K562 (cell line): ENCODE results near the gene ZC3H7B. TPM values are rescaled to one million over a fixed set of nuclear protein-coding genes. Genes with fewer than 3 reads are reported as not detected.

Experiments used
- ARID1B ChIP-seq: fragments of 450-650 bp; IDR thresholded peaks from 2 replicates; pipeline ENCODE4 v1.6.1; 2016; ENCODE audit warnings: antibody characterized with exemption, mild to moderate bottlenecking, inconsistent platforms
- CBFA2T3 ChIP-seq: fragments of 450-650 bp; IDR thresholded peaks from 2 replicates; pipeline ENCODE4 v1.6.1; 2017
- CHD2 ChIP-seq: IDR thresholded peaks from 2 replicates; pipeline ENCODE4 v1.6.1; 2011; ENCODE audit warnings: low read depth, low read length
- FOS ChIP-seq: IDR thresholded peaks from 3 replicates; pipeline ENCODE4 v1.6.1; 2011; ENCODE audit not compliant: insufficient read length; ENCODE audit errors: extremely low read depth
- FOXA3 ChIP-seq, 2 experiments: fragments of 450-650 bp in 1 of 2; sonication (generic) in 1 of 2; formaldehyde crosslinking; IDR thresholded peaks in 1 of 2; conservative IDR thresholded peaks in 1 of 2; 2 replicates each; pipeline versions ENCODE4 v1.4.0 to v1.8.0; 2020 to 2022; ENCODE audit warnings: mild to moderate bottlenecking in 2 of 2, missing genetic modification reagents in 1 of 2
- HDAC1 ChIP-seq, 2 experiments: fragments of 450-650 bp; IDR thresholded peaks; 2 replicates each; pipeline ENCODE4 v1.6.1; 2016 to 2017; ENCODE audit warnings: inconsistent platforms in 1 of 2, mild to moderate bottlenecking in 1 of 2, moderate library complexity in 1 of 2
- MEF2A ChIP-seq: IDR thresholded peaks from 2 replicates; pipeline ENCODE4 v1.6.1; 2011; ENCODE audit warnings: low read depth, mild to moderate bottlenecking, low read length, moderate library complexity; ENCODE audit not compliant: control insufficient read depth
- MYC ChIP-seq, 2 experiments: fragments of 250-450 bp in 1 of 2; sonication (Bioruptor Pico) in 1 of 2; IDR thresholded peaks; 2 replicates each; pipeline versions ENCODE4 v1.5.1 to v1.6.1; 2012 to 2021; ENCODE audit warnings: low read depth in 2 of 2, borderline replicate concordance in 1 of 2, improper control_type of control experiment in 1 of 2, low read length in 1 of 2, mild to moderate bottlenecking in 1 of 2, moderate library complexity in 1 of 2
- NFIC ChIP-seq: fragments of 450-650 bp; IDR thresholded peaks from 2 replicates; pipeline ENCODE4 v1.6.1; 2017; ENCODE audit warnings: mild to moderate bottlenecking, inconsistent platforms
- SMARCA4 ChIP-seq: fragments of 450-650 bp; IDR thresholded peaks from 2 replicates; pipeline ENCODE4 v1.6.1; 2016
- TBP ChIP-seq: optimal IDR thresholded peaks from 2 replicates; pipeline ENCODE3; 2011; ENCODE audit warnings: low read depth, low read length, improper control_type of control experiment
- polyA plus RNA-seq, 8 experiments: library from polyadenylated mRNA; depleted of rRNA in 4 of 8; stranded (reverse) in 5 of 8; unstranded in 3 of 8; fragments of >200 nt; fragmentation: Nextera tagmentation in 2 of 8; fragmentation: Illumina TruSeq in 1 of 8; extraction: Ambion mirVana in 2 of 8; extraction: Trizol in 1 of 8; gene quantifications; 2 replicates each; pipeline versions ENCODE4 v1.2.1 to v1.2.3, GENCODE V29; 2011 to 2014; ENCODE audit warnings: inconsistent platforms in 1 of 8, missing spikeins in 1 of 8
- total RNA-seq, 7 experiments: library from RNA; depleted of rRNA in 6 of 7; stranded (reverse); fragments of >200 nt in 6 of 7; fragmentation: Illumina TruSeq in 2 of 7; extraction: Trizol in 2 of 7; gene quantifications; 2 replicates each; pipeline versions ENCODE4 v1.2.1 to v1.2.3, GENCODE V29; 2011 to 2021; ENCODE audit warnings: low replicate concordance in 1 of 7
- TF ChIP-seq, protein P1 (sequence below): fragments of 450-650 bp; formaldehyde crosslinking; IDR thresholded peaks from 2 replicates; pipeline ENCODE4 v1.4.0; 2022; ENCODE audit warnings: mild to moderate bottlenecking, moderate library complexity
- TF ChIP-seq, protein P2 (sequence below): sonication (generic); formaldehyde crosslinking; IDR thresholded peaks from 2 replicates; pipeline ENCODE4 v1.9.0; 2022; ENCODE audit warnings: mild to moderate bottlenecking, missing genetic modification reagents
- TF ChIP-seq, protein P3 (sequence below): fragments of 150-350 bp; conservative IDR thresholded peaks from 2 replicates; pipeline ENCODE4 v1.6.1; 2014; ENCODE audit warnings: low read length
- TF ChIP-seq, protein P4 (sequence below): sonication (generic); formaldehyde crosslinking; IDR thresholded peaks from 2 replicates; pipeline ENCODE4 v1.8.1; 2023; ENCODE audit warnings: missing genetic modification reagents, mild to moderate bottlenecking, borderline replicate concordance
- TF ChIP-seq, protein P5 (sequence below): IDR thresholded peaks from 2 replicates; pipeline ENCODE4 v1.6.1; 2016; ENCODE audit warnings: missing genetic modification characterization, missing compliant biosample characterization

The ZC3H7B gene
- total and polyA plus RNA-seq, 9 of the 15 experiments (the other 6 are each of a cell fraction or from before 2014, with no cell fraction given) = 0.07 to 49.8 (median 26.8) TPM

DNA sequence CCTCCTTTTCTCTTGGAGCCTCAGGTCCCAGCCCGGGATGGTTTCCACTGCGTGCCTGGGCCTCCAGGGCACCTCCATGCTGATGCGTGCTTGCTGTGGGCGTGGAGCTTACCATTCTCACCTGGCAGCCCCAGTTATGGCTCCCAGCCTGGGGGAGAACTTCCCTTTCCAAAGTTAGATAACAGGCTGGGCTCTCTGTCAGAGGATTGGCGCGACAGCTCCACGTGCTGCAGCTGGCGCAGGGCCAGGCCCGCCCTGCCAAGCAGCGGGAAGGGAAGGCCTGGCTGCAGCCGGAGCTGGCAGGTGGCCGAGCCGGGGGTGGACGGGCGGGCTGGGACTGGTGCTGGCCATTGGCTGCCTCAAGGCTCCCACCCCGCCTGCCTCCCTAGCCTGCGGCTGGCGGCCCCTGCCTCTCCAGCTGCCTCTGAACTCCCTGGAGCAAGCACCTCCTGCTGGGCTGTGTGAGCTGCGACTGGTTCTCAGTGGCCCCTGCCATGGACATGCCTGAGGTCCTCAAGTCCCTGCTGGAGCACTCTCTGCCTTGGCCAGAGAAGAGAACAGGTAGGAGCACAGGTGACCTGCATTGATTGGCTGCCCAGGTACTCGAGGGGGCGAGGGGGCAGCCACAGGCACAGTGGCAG lies 65.8 kb downstream of the ZC3H7B start (continued):
- TF ChIP-seq, protein P1, sequence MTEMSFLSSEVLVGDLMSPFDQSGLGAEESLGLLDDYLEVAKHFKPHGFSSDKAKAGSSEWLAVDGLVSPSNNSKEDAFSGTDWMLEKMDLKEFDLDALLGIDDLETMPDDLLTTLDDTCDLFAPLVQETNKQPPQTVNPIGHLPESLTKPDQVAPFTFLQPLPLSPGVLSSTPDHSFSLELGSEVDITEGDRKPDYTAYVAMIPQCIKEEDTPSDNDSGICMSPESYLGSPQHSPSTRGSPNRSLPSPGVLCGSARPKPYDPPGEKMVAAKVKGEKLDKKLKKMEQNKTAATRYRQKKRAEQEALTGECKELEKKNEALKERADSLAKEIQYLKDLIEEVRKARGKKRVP (CRISPR knock-in tag) = no peak
- peak; percentile 22 for TF ChIP-seq FOS
- TF ChIP-seq CHD2 = no peak
- no peak for TF ChIP-seq FOXA3 (CRISPR knock-in tag; conservative IDR thresholded peaks at IDR 0.05 in 1 of 2, IDR thresholded peaks at IDR 0.05 in 1 of 2)
- TF ChIP-seq, protein P2, sequence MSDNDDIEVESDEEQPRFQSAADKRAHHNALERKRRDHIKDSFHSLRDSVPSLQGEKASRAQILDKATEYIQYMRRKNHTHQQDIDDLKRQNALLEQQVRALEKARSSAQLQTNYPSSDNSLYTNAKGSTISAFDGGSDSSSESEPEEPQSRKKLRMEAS (CRISPR knock-in tag) = peak; percentile 95
- peak; percentile 87 for TF ChIP-seq MYC (IDR thresholded peaks at IDR 0.05; ENCODE audit: low read depth, low read length)
- TF ChIP-seq MYC (CRISPR knock-in tag; IDR thresholded peaks at IDR 0.05; ENCODE audit: borderline replicate concordance, low read depth) = no peak
- TF ChIP-seq NFIC = peak; percentile 100
- no peak for TF ChIP-seq SMARCA4
- peak; percentile 49 for TF ChIP-seq ARID1B
- peak; percentile 68 for TF ChIP-seq CBFA2T3
- TF ChIP-seq TBP = peak; percentile 27
- TF ChIP-seq, protein P3, sequence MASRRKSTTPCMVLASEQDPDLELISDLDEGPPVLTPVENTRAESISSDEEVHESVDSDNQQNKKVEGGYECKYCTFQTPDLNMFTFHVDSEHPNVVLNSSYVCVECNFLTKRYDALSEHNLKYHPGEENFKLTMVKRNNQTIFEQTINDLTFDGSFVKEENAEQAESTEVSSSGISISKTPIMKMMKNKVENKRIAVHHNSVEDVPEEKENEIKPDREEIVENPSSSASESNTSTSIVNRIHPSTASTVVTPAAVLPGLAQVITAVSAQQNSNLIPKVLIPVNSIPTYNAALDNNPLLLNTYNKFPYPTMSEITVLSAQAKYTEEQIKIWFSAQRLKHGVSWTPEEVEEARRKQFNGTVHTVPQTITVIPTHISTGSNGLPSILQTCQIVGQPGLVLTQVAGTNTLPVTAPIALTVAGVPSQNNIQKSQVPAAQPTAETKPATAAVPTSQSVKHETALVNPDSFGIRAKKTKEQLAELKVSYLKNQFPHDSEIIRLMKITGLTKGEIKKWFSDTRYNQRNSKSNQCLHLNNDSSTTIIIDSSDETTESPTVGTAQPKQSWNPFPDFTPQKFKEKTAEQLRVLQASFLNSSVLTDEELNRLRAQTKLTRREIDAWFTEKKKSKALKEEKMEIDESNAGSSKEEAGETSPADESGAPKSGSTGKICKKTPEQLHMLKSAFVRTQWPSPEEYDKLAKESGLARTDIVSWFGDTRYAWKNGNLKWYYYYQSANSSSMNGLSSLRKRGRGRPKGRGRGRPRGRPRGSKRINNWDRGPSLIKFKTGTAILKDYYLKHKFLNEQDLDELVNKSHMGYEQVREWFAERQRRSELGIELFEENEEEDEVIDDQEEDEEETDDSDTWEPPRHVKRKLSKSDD = no peak
- TF ChIP-seq, protein P4, sequence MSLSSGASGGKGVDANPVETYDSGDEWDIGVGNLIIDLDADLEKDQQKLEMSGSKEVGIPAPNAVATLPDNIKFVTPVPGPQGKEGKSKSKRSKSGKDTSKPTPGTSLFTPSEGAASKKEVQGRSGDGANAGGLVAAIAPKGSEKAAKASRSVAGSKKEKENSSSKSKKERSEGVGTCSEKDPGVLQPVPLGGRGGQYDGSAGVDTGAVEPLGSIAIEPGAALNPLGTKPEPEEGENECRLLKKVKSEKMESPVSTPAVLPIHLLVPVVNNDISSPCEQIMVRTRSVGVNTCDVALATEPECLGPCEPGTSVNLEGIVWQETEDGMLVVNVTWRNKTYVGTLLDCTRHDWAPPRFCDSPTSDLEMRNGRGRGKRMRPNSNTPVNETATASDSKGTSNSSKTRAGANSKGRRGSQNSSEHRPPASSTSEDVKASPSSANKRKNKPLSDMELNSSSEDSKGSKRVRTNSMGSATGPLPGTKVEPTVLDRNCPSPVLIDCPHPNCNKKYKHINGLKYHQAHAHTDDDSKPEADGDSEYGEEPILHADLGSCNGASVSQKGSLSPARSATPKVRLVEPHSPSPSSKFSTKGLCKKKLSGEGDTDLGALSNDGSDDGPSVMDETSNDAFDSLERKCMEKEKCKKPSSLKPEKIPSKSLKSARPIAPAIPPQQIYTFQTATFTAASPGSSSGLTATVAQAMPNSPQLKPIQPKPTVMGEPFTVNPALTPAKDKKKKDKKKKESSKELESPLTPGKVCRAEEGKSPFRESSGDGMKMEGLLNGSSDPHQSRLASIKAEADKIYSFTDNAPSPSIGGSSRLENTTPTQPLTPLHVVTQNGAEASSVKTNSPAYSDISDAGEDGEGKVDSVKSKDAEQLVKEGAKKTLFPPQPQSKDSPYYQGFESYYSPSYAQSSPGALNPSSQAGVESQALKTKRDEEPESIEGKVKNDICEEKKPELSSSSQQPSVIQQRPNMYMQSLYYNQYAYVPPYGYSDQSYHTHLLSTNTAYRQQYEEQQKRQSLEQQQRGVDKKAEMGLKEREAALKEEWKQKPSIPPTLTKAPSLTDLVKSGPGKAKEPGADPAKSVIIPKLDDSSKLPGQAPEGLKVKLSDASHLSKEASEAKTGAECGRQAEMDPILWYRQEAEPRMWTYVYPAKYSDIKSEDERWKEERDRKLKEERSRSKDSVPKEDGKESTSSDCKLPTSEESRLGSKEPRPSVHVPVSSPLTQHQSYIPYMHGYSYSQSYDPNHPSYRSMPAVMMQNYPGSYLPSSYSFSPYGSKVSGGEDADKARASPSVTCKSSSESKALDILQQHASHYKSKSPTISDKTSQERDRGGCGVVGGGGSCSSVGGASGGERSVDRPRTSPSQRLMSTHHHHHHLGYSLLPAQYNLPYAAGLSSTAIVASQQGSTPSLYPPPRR = no peak
- no peak for TF ChIP-seq MEF2A
- TF ChIP-seq, protein P5, sequence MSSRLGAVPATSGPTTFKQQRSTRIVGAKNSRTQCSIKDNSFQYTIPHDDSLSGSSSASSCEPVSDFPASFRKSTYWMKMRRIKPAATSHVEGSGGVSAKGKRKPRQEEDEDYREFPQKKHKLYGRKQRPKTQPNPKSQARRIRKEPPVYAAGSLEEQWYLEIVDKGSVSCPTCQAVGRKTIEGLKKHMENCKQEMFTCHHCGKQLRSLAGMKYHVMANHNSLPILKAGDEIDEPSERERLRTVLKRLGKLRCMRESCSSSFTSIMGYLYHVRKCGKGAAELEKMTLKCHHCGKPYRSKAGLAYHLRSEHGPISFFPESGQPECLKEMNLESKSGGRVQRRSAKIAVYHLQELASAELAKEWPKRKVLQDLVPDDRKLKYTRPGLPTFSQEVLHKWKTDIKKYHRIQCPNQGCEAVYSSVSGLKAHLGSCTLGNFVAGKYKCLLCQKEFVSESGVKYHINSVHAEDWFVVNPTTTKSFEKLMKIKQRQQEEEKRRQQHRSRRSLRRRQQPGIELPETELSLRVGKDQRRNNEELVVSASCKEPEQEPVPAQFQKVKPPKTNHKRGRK (tag) = no peak
- TF ChIP-seq HDAC1 (IDR thresholded peaks at IDR 0.05) = peak in 1 of 2 experiments; percentile 76; a peak in 2 of 4 replicates
